ENCODE measurements around the gene COL12A1. TPM values are rescaled to one million over a fixed set of nuclear protein-coding genes. Genes with fewer than 3 reads are reported as not detected.

The COL12A1 gene
- total and polyA plus RNA-seq, 9 donors = 134 to 277 (median 168) TPM

DNA sequence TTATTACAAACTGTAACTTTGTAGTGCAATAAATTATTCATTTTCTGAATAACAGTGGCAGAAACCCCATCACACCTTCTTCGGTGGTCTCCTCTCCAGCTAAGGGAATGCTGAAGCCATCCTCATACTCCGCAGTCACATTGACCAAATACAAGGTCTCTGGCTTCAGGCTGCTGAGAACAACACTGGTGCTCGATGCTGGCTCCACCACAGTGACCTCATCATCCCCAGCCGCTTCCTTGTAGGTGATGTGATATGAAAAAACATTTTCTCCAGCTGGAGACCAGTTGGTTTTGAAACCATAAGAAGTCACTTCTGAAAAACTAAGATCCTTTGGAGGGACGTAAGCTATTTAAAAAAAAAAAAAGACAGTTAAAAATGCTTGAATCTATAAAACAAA lies 25.0 kb downstream of the COL12A1 start:
- Histone ChIP-seq H3K4me3 (no peak overlapping the region), H3K27me3 (no peaks in the 10 kb centered on the region), H3K27ac (no peak overlapping the region), H3K9me3 (no peaks in the 10 kb centered on the region), H3K36me3 (peaks cover 3% of the 10 kb centered on the region), H3K4me1 (ENCODE audit: insufficient read depth) (no peaks in the 10 kb centered on the region)
- intact Hi-C loops (cut with DNase I) = no loop called here
- no peak for TF ChIP-seq EP300 (IDR thresholded peaks at IDR 0.05)
- TF ChIP-seq POLR2A (IDR thresholded peaks at IDR 0.05) = no peak
- DNase-seq = no peak
- 92 to 93% (median 93%) methylated on average over 5 of the region's 5 CpGs for WGBS, 3 donors

- Histone ChIP-seq H3K27ac (no peak overlapping the region), H3K36me3 (peaks cover 3% of the 10 kb centered on the region), H3K27me3 (no peaks in the 10 kb centered on the region), H3K4me1 (ENCODE audit: insufficient read depth) (no peaks in the 10 kb centered on the region), H3K4me3 (no peak overlapping the region), H3K9me3 (no peaks in the 10 kb centered on the region)
- no peak for DNase-seq
- 50 to 76% (median 62%) methylated on average over 1 of the region's 1 CpG for WGBS, 3 donors
- intact Hi-C loops (cut with DNase I) = no loop called here
- no peak for TF ChIP-seq CTCF (IDR thresholded peaks at IDR 0.05)
- no peak for TF ChIP-seq POLR2A (IDR thresholded peaks at IDR 0.05)
- no peak for TF ChIP-seq EP300 (IDR thresholded peaks at IDR 0.05)
Observed at GRCh38 chr6:75178757-75179156, 27.1 kb downstream of the COL12A1 start.

DNA sequence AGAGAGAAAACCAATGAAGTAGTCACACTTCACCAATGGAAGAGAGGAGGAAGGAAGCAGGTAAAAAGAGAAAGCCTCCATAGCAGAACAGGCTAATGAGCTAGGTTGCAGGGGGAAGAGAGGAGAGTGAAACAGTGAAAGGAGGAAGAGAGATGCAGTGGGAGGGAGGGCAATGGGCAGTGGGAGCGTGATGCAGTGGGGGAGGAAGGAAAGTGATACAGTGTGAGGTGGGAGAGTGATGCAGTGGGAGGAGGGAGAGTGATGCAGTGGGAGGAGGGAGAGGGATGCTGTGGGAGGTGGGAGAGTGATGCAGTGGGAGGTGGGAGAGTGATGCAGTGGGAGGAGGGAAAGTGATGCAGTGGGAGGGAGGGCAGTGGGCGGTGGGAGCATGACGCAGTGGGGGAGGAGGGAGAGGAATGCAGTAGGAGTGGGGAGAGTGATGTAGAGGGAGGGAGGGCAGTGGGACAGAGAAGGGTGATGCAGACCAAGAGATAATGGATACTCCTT lies 29.7 kb downstream of the COL12A1 start:
- intact Hi-C loops (cut with DNase I) = no loop called here
- H3K4me3 ChIP-seq = no peak overlapping the region
- 78 to 88% (median 84%) methylated on average over 3 of the region's 3 CpGs for WGBS, 3 donors
- no peak for TF ChIP-seq CTCF (IDR thresholded peaks at IDR 0.05)
- no peak for TF ChIP-seq POLR2A (IDR thresholded peaks at IDR 0.05)
- no peak for TF ChIP-seq EP300 (IDR thresholded peaks at IDR 0.05)
- H3K4me1 ChIP-seq (ENCODE audit: insufficient read depth) = no peaks in the 10 kb centered on the region
- no peaks in the 10 kb centered on the region for H3K9me3 ChIP-seq
- peaks cover 3% of the 10 kb centered on the region for H3K36me3 ChIP-seq
- DNase-seq = no peak
- no peak overlapping the region for H3K27ac ChIP-seq
- no peaks in the 10 kb centered on the region for H3K27me3 ChIP-seq

DNA sequence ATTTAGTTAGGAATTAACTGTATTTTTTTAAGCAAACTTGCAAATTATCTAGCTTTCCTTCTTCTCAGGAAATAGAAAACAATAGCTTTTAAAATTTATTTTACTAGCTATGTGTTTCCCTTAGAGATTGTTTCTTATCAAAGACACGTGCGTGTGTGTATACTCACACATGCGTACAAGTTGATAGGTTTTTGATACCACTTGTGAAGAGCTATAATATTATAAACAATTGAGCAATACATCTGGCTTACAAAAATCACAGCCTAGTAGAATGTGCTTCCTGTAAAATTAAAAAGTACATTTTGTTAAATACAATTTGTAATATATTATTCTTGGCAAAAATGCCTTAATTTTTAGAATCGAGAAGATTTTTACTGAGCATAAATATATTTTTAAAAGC lies 33.9 kb downstream of the COL12A1 start:
- no peak for DNase-seq
- Histone ChIP-seq H3K27ac (no peak overlapping the region), H3K4me3 (no peak overlapping the region), H3K27me3 (no peaks in the 10 kb centered on the region), H3K4me1 (ENCODE audit: insufficient read depth) (peaks cover 2% of the 10 kb centered on the region), H3K36me3 (no peaks in the 10 kb centered on the region), H3K9me3 (no peaks in the 10 kb centered on the region)
- TF ChIP-seq EP300 (IDR thresholded peaks at IDR 0.05) (no peak), POLR2A (IDR thresholded peaks at IDR 0.05) (no peak), CTCF (IDR thresholded peaks at IDR 0.05) (no peak)
- WGBS, 3 donors = 12 to 17% (median 15%) methylated on average over 4 of the region's 4 CpGs
- intact Hi-C loops (cut with DNase I) = no loop called here

DNA sequence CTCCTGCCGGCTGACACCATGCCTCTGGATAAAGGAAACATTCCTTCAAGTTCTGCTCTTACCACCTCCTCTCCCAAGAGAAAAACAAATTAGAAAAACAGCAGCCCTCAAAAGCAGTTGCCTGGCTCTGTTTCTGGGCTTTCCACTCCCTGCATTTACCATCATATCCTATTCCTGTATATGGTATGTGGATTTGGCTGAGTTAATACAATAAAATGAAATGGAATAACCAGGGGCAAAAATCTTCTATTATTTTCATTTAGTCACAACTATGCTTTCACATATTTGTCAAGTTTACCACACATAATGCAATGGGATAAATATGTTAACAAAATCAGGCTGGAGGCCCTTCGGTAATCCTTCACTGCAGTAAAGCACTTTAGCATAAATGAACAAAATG lies 34.3 kb downstream of the COL12A1 start:
- no peak overlapping the region for H3K27ac ChIP-seq
- TF ChIP-seq POLR2A (IDR thresholded peaks at IDR 0.05) = no peak
- no peak for TF ChIP-seq EP300 (IDR thresholded peaks at IDR 0.05)
- no peak for TF ChIP-seq CTCF (IDR thresholded peaks at IDR 0.05)
- intact Hi-C loops (cut with DNase I) = no loop called here
- no peaks in the 10 kb centered on the region for H3K27me3 ChIP-seq
- H3K4me3 ChIP-seq = no peak overlapping the region
- no peaks in the 10 kb centered on the region for H3K9me3 ChIP-seq
- no peak for DNase-seq
- peaks cover 2% of the 10 kb centered on the region for H3K4me1 ChIP-seq (ENCODE audit: insufficient read depth)
- no peaks in the 10 kb centered on the region for H3K36me3 ChIP-seq
- 12 to 24% (median 14%) methylated on average over 2 of the region's 2 CpGs for WGBS, 3 donors
